HPDE6-E6E7 (cell line): ENCODE measurements around the gene RGPD8.

Experiments
- DNase-seq: peaks from one replicate; pipeline ENCODE4 v3.0.0; 2011; ENCODE audit warnings: missing footprints; ENCODE audit errors: extremely low spot score

Gene RGPD8

GRCh38 chr2:112335600-112335999 is 97.8 kb downstream of the RGPD8 start:
- DNase-seq: no peak

GRCh38 chr2:112332123-112332696 is 101.2 kb downstream of the RGPD8 start:
- DNase-seq: no peak

- DNase-seq: no peak
These were observed 110.5 kb downstream of the RGPD8 start for GRCh38 chr2:112322919-112323318.

- no peak for DNase-seq
These were observed 111.8 kb downstream of the RGPD8 start for GRCh38 chr2:112321375-112322320.
